NCI-H1694 treated with DMSO at 0.1 percent for 48 hours (cell line): Measurements from ENCODE around the gene NCAPD2.
A peak's percentile ranks its signal among the peaks of the same experiment; 100 is the strongest.
"Not testable (repeated sequence)": the region's sequence is repeated elsewhere in the genome, so short reads cannot be mapped to it uniquely, and the experiment has no call there.

Experiments
- DNase-seq: peaks from one replicate; lab custom pipeline; 2025; lab: John Stamatoyannopoulos, UW

Gene NCAPD2

GRCh38 chr12:6497291-6497690 lies 3.4 kb downstream of the NCAPD2 start:
- not testable (repeated sequence) for DNase-seq

GRCh38 chr12:6500466-6500865 lies 6.6 kb downstream of the NCAPD2 start:
- DNase-seq: no peak

GRCh38 chr12:6507102-6507998 lies 13.4 kb downstream of the NCAPD2 start:
- no peak for DNase-seq

- no peak for DNase-seq
These were observed 14.2 kb downstream of the NCAPD2 start for GRCh38 chr12:6508087-6508486.

- DNase-seq: no peak
These were observed 26.3 kb downstream of the NCAPD2 start for GRCh38 chr12:6520186-6520585.

GRCh38 chr12:6522193-6522592 lies 28.3 kb downstream of the NCAPD2 start:
- no peak for DNase-seq

- no peak for DNase-seq
These were observed 29.8 kb downstream of the NCAPD2 start for GRCh38 chr12:6523708-6524107.

- no peak for DNase-seq
These were observed 30.7 kb downstream of the NCAPD2 start for GRCh38 chr12:6524648-6525047.

GRCh38 chr12:6526201-6526600 lies 32.3 kb downstream of the NCAPD2 start:
- DNase-seq: no peak

GRCh38 chr12:6526766-6527525 lies 33.0 kb downstream of the NCAPD2 start:
- DNase-seq: no peak

GRCh38 chr12:6527711-6528110 lies 33.8 kb downstream of the NCAPD2 start:
- DNase-seq: no peak

- no peak for DNase-seq
These were observed 34.8 kb downstream of the NCAPD2 start for GRCh38 chr12:6528539-6529235.

GRCh38 chr12:6529291-6529737 lies 35.4 kb downstream of the NCAPD2 start:
- no peak for DNase-seq

- no peak for DNase-seq
These were observed 36.8 kb downstream of the NCAPD2 start for GRCh38 chr12:6530576-6531260.

- DNase-seq: peak; percentile 65
These were observed 38.4 kb downstream of the NCAPD2 start for GRCh38 chr12:6532051-6532926.

- DNase-seq: peak; percentile 77
These were observed 39.2 kb downstream of the NCAPD2 start for GRCh38 chr12:6532927-6533652.

GRCh38 chr12:6533653-6533922 lies 39.7 kb downstream of the NCAPD2 start:
- no peak for DNase-seq

- DNase-seq: peak; percentile 99
These were observed 40.2 kb downstream of the NCAPD2 start, which contains the start of gene GAPDH for GRCh38 chr12:6533923-6534694. Gene GAPDH (plus strand): TSS chr12:6534517. CDS start chr12:6534833, 316 bp downstream.

GRCh38 chr12:6534695-6534944 lies 40.7 kb downstream of the NCAPD2 start:
- DNase-seq: peak; percentile 45
